Cardiac septum (tissue), 1 donor: ENCODE results near the gene SWAP70. TPM values are rescaled to one million over a fixed set of nuclear protein-coding genes. Genes with fewer than 3 reads are reported as not detected.

Experiments used
- DNase-seq: peaks from one replicate; pipeline ENCODE4 v3.0.0-alpha.2; 2020; ENCODE audit warnings: low spot score
- intact Hi-C: fragments of 100-400 bp; cut with DNase I; formaldehyde crosslinking; loops from one replicate; pipeline ENCODE4 v1.14.0; 2022
- total RNA-seq: library from RNA; stranded (reverse); fragmentation: NEBNext Ultra II Directional; extraction: Animal tissue kit (Norgen Biotek cat#: 25700); gene quantifications from one replicate; pipeline ENCODE4 v1.2.1, GENCODE V29; 2021
- donor health status: DM: no; HTN: no; CAD: no.

The SWAP70 gene
- total RNA-seq, 1 donor from 2014 or later, result 27.6 TPM

- intact Hi-C loops, result no loop called here
- DNase-seq, result no peak
Observed at GRCh38 chr11:9714272-9714940, 50.5 kb downstream of the SWAP70 start.

- DNase-seq, result no peak
- intact Hi-C loops, result loop anchor here (1.0 kb wide), 1 partner anchor 27 kb away; no protein-coding TSS in a partner anchor
Observed at GRCh38 chr11:9716275-9717039, 52.6 kb downstream of the SWAP70 start.

- intact Hi-C loops, result no loop called here
- DNase-seq, result no peak
Observed at GRCh38 chr11:9717040-9717357, 53.1 kb downstream of the SWAP70 start.

- no peak for DNase-seq
- intact Hi-C loops, result no loop called here
Observed at GRCh38 chr11:9717719-9718118, 53.8 kb downstream of the SWAP70 start.

- DNase-seq, result no peak
- intact Hi-C loops, result no loop called here
Observed at GRCh38 chr11:9718147-9718546, 54.3 kb downstream of the SWAP70 start.

GRCh38 chr11:9719566-9720289 lies 55.9 kb downstream of the SWAP70 start:
- no peak for DNase-seq
- intact Hi-C loops, result no loop called here

GRCh38 chr11:9720290-9720630 lies 56.4 kb downstream of the SWAP70 start:
- no peak for DNase-seq
- intact Hi-C loops, result no loop called here

- intact Hi-C loops, result no loop called here
- DNase-seq, result no peak
Observed at GRCh38 chr11:9722023-9722422, 58.1 kb downstream of the SWAP70 start.

- intact Hi-C loops, result no loop called here
- DNase-seq, result no peak
Observed at GRCh38 chr11:9722893-9723292, 59.0 kb downstream of the SWAP70 start.

- intact Hi-C loops, result no loop called here
- DNase-seq, result no peak
Observed at GRCh38 chr11:9726321-9727022, 62.6 kb downstream of the SWAP70 start.

- intact Hi-C loops, result no loop called here
- DNase-seq, result no peak
Observed at GRCh38 chr11:9728058-9728457, 64.2 kb downstream of the SWAP70 start.

GRCh38 chr11:9731256-9731655 lies 67.4 kb downstream of the SWAP70 start:
- DNase-seq, result no peak
- intact Hi-C loops, result no loop called here

- no peak for DNase-seq
- intact Hi-C loops, result no loop called here
Observed at GRCh38 chr11:9732453-9732852, 68.6 kb downstream of the SWAP70 start.

GRCh38 chr11:9733212-9733611 lies 69.3 kb downstream of the SWAP70 start:
- DNase-seq, result no peak
- intact Hi-C loops, result no loop called here

GRCh38 chr11:9735236-9735635 lies 71.4 kb downstream of the SWAP70 start:
- intact Hi-C loops, result no loop called here
- no peak for DNase-seq

GRCh38 chr11:9735919-9736318 lies 72.0 kb downstream of the SWAP70 start:
- intact Hi-C loops, result no loop called here

GRCh38 chr11:9736365-9736764 lies 72.5 kb downstream of the SWAP70 start:
- intact Hi-C loops, result no loop called here
- DNase-seq, result no peak

More at GRCh38 chr11:9735919-9736318, 72.0 kb downstream of the SWAP70 start:
- no peak for DNase-seq

GRCh38 chr11:9738116-9738515 lies 74.2 kb downstream of the SWAP70 start:
- intact Hi-C loops, result no loop called here

GRCh38 chr11:9738707-9739106 lies 74.8 kb downstream of the SWAP70 start:
- DNase-seq, result no peak
- intact Hi-C loops, result no loop called here

More at GRCh38 chr11:9738116-9738515, 74.2 kb downstream of the SWAP70 start:
- no peak for DNase-seq
